Esophagus squamous epithelium (tissue), 4 donors: ENCODE data around the gene SLC34A2.

Source experiments
- CTCF ChIP-seq, 6 experiments: fragments of 450-650 bp in 4 of 6; fragments of 200-600 bp in 2 of 6; sonication (generic) in 2 of 6; IDR thresholded peaks; one replicate each; pipeline ENCODE4 v1.5.1; 2016 to 2019; ENCODE audit warnings: antibody characterized with exemption in 6 of 6, mild to moderate bottlenecking in 4 of 6, moderate library complexity in 4 of 6
- POLR2A ChIP-seq, 4 donors: fragments of 450-650 bp; IDR thresholded peaks; one replicate each; pipeline ENCODE4 v1.6.1; 2017; ENCODE audit warnings: antibody characterized with exemption in 4 of 4, mild to moderate bottlenecking in 4 of 4, moderate library complexity in 3 of 4

GRCh38 chr4:25658357-25658771 lies 2.7 kb downstream of the SLC34A2 start:
- no peak for TF ChIP-seq POLR2A (IDR thresholded peaks at IDR 0.05)
- no peak for TF ChIP-seq CTCF (IDR thresholded peaks at IDR 0.05)
